Activated T-cell treated with anti-CD3 and anti-CD28 coated beads, Interleukin-2, amount 50 U/mL, for 4 hours (primary cell): ENCODE data around the gene GALNT1. TPM values are rescaled to one million over a fixed set of nuclear protein-coding genes. Genes with fewer than 3 reads are reported as not detected.
A peak's percentile ranks its signal among the peaks of the same experiment; 100 is the strongest.
"Not testable (repeated sequence)": the region's sequence is repeated elsewhere in the genome, so short reads cannot be mapped to it uniquely, and the experiment has no call there.

Source experiments
- ATAC-seq, 2 donors: fragments of 200-7000 bp; cut with Tn5 transposase; one replicate each; pipeline ENCODE4 v1.10.0; 2021
- DNase-seq: peaks from one replicate; pipeline ENCODE4 v3.0.0-alpha.2; 2020
- H3K27me3 Mint-ChIP-seq: one replicate; pipeline ENCODE4 v1.8.0; 2021; ENCODE audit warnings: low read depth, mixed read lengths
- H3K36me3 Mint-ChIP-seq: one replicate; pipeline ENCODE4 v1.8.0; 2022; ENCODE audit warnings: mixed read lengths; ENCODE audit not compliant: insufficient read depth
- H3K4me1 Mint-ChIP-seq: one replicate; pipeline ENCODE4 v1.8.0; 2021; ENCODE audit warnings: low read depth, mixed read lengths
- H3K4me3 Mint-ChIP-seq: one replicate; pipeline ENCODE4 v1.8.0; 2021; ENCODE audit warnings: mild to moderate bottlenecking, moderate library complexity, mixed read lengths
- H3K9me3 Mint-ChIP-seq: one replicate; pipeline ENCODE4 v1.8.0; 2021; ENCODE audit warnings: mixed read lengths
- total RNA-seq, 3 donors: library from RNA; stranded (reverse); gene quantifications; one replicate each; pipeline ENCODE4 v1.2.1, GENCODE V29; 2021

GALNT1 gene
- total RNA-seq, 3 donors from 2014 or later, result 39.5 to 47.0 (median 43.9) TPM

DNA sequence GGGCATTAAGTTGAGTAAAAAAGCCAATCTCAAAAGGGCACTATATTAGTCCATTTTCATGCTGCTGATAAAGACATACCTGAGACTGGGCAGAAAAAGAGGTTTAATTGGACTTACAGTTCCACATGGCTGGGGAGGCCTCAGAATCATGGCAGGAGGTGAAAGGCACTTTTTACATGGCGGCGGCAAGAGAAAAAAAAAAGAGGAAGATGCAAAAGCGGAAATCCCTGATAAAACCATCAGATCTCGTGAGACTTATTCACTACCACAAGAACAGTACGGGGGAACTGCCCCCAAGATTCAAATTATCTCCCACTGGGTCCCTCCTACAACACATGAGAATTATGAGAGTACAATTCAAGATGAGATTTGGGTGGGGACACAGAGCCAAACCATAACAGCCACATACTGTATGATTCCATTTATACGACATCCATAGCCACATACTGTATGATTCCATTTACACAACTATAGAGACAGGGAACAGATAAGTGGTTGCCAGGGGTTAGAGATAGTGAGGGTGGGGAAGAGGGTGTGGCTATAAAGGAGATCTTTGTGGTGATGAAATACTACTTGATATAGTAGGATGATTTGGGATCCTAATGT lies 5.2 kb upstream of the GALNT1 start:
- H3K36me3 Mint-ChIP-seq, H3K9me3 Mint-ChIP-seq, ATAC-seq, DNase-seq, H3K27me3 Mint-ChIP-seq, H3K4me3 Mint-ChIP-seq: not testable (repeated sequence)
- H3K4me1 Mint-ChIP-seq, result peaks cover 23% of the 10 kb centered on the region

- no peak overlapping the region for H3K4me3 Mint-ChIP-seq
- ATAC-seq (peak; percentile 48 to 58), DNase-seq (no peak)
- peaks cover 3% of the 10 kb centered on the region for H3K36me3 Mint-ChIP-seq
- H3K4me1 Mint-ChIP-seq, result peaks cover 23% of the 10 kb centered on the region
- H3K27me3 Mint-ChIP-seq, result peaks cover 3% of the 10 kb centered on the region
- no peaks in the 10 kb centered on the region for H3K9me3 Mint-ChIP-seq
Observed at GRCh38 chr18:35577045-35577848, 4.3 kb upstream of the GALNT1 start.

- Mint-ChIP-seq H3K36me3 (peaks cover 3% of the 10 kb centered on the region), H3K4me1 (peaks cover 28% of the 10 kb centered on the region), H3K9me3 (no peaks in the 10 kb centered on the region), H3K4me3 (no peak overlapping the region), H3K27me3 (peaks cover 3% of the 10 kb centered on the region)
- DNase-seq, result no peak
- no peak for ATAC-seq
Observed at GRCh38 chr18:35578481-35578880, 3.1 kb upstream of the GALNT1 start.

- H3K4me1 Mint-ChIP-seq, result peaks cover 29% of the 10 kb centered on the region
- ATAC-seq (no peak), DNase-seq (no peak)
- no peak overlapping the region for H3K4me3 Mint-ChIP-seq
- no peaks in the 10 kb centered on the region for H3K9me3 Mint-ChIP-seq
- peaks cover 3% of the 10 kb centered on the region for H3K36me3 Mint-ChIP-seq
- peaks cover 3% of the 10 kb centered on the region for H3K27me3 Mint-ChIP-seq
Observed at GRCh38 chr18:35578936-35579335, 2.6 kb upstream of the GALNT1 start.

DNA sequence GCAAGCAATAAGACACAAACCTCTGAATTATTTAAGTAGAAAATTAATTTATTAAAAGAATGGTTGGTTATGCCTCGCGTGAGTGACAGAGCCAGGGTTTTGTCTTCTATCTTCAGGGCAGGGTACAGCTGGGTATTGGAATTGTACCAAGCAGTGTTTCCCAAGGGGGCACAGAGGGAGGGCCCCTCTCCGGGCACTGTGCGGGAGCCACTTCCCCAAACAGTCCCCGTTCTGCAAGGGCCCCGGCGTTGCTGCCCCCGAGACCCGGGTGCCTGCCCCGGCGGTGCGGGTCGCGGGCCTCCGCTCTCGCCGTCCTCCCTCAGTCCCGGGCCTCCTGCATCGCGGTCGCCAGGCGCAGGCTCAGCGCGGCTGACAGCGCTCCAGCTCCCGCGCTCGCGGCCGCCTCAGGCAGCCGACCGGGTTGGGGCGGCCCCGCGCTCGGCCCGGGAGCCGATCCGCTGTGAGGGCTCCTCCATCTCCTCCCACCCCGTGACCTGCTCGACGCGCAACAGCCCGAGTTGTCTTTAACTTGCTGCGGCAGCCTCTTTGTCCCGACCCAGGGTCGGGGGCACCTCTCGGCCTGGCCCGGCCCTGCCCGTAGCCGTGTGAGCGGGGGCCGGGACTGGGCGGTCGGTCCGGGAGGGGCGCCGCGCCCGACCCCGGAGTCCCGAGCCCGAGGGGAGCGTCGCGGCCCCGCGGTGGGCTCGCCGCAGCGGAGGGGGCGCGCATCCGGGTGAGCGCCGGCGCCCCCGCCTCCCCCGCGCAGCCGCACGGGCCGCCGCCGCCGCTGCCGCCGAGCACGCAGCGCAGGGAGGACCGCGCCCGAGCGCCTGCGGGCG lies 620 bp upstream of the GALNT1 start:
- Mint-ChIP-seq H3K27me3 (no peaks in the 10 kb centered on the region), H3K36me3 (peaks cover 5% of the 10 kb centered on the region), H3K9me3 (peaks cover 6% of the 10 kb centered on the region), H3K4me1 (peaks cover 38% of the 10 kb centered on the region), H3K4me3 (peak overlapping the region; percentile 77)
- DNase-seq (peak; percentile 43), ATAC-seq (peak; percentile 73 to 80)

DNA sequence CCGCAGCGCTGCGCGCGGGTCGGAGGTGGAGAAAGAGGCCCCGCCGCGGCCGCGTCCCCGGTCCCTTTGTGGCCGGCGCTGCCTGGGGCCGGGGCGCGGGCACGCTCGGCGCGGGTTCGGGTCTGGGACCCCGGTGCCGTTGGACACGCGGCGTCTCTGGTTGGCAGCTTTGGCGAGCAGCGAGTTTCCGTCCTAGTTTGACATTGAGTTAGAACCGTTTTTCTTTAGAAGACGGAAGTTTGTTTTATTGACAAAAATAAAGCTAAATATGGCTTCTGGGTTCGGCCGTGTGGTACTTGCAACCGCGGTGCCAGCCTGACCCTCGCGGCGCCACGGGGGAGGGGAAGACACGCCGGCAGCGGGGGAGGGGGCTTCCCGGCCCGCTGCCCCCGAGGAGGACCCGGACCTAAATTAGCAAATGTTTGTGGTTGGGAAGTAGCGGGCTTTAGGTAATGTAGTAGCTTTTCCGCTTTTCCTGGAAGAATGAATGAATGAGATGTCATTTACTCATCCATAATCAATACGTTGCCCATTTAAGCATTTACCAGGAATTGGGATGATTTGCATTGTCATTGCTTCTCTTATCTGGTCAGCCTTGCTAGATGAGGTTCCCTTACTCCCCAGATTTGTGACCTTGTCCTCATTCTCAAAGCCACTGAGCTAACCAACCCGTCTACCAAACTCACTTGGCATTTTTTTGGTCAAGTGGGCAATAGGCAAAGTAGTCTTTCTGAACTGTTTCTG lies 530 bp downstream of the GALNT1 start:
- H3K4me1 Mint-ChIP-seq, result peaks cover 37% of the 10 kb centered on the region
- H3K4me3 Mint-ChIP-seq, result peak overlapping the region; percentile 81
- peaks cover 2% of the 10 kb centered on the region for H3K36me3 Mint-ChIP-seq
- DNase-seq (no peak), ATAC-seq (no peak)
- peaks cover 6% of the 10 kb centered on the region for H3K9me3 Mint-ChIP-seq
- no peaks in the 10 kb centered on the region for H3K27me3 Mint-ChIP-seq

GRCh38 chr18:35582899-35583558 lies 1.5 kb downstream of the GALNT1 start:
- Mint-ChIP-seq H3K4me1 (peaks cover 34% of the 10 kb centered on the region), H3K27me3 (no peaks in the 10 kb centered on the region), H3K36me3 (peaks cover 5% of the 10 kb centered on the region), H3K9me3 (peaks cover 10% of the 10 kb centered on the region), H3K4me3 (peak overlapping the region; percentile 81)
- ATAC-seq (no peak), DNase-seq (no peak)

DNA sequence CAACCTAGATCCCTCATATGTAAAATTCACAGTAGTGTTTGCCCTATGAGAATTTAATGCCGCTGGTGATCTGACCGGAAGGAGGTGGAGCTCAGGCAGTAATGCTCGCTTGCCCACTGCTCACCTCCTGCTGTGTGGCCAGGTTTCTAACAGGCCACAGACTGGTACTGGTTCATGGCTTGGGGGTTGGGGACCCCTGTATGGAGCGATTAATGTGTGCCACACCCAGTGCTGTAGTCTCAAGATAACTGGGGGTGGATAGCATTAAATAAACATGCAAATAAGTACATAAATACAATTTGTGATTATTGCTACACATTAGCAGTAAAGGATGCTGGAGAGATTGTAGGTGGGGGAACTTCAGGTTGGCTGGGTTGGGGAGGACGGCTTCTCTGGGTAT lies 3.2 kb downstream of the GALNT1 start:
- Mint-ChIP-seq H3K9me3 (peaks cover 17% of the 10 kb centered on the region), H3K27me3 (no peaks in the 10 kb centered on the region), H3K4me1 (peaks cover 47% of the 10 kb centered on the region), H3K36me3 (peaks cover 5% of the 10 kb centered on the region), H3K4me3 (no peak overlapping the region)
- ATAC-seq, result no peak
- no peak for DNase-seq

GRCh38 chr18:35585608-35586007 lies 4.1 kb downstream of the GALNT1 start:
- no peak for DNase-seq
- Mint-ChIP-seq H3K4me3 (no peak overlapping the region), H3K4me1 (peaks cover 49% of the 10 kb centered on the region), H3K9me3 (peaks cover 17% of the 10 kb centered on the region), H3K36me3 (peaks cover 5% of the 10 kb centered on the region), H3K27me3 (no peaks in the 10 kb centered on the region)
- ATAC-seq, result no peak

GRCh38 chr18:35588122-35588521 lies 6.6 kb downstream of the GALNT1 start:
- ATAC-seq (no peak), DNase-seq (no peak)
- Mint-ChIP-seq H3K27me3 (no peaks in the 10 kb centered on the region), H3K9me3 (peaks cover 17% of the 10 kb centered on the region), H3K36me3 (peaks cover 5% of the 10 kb centered on the region), H3K4me1 (peaks cover 41% of the 10 kb centered on the region), H3K4me3 (no peak overlapping the region)

GRCh38 chr18:35588995-35589394 lies 7.5 kb downstream of the GALNT1 start:
- ATAC-seq, result peak; percentile 51 to 80
- DNase-seq, result peak; percentile 26
- Mint-ChIP-seq H3K9me3 (peaks cover 17% of the 10 kb centered on the region), H3K4me1 (peaks cover 34% of the 10 kb centered on the region), H3K4me3 (no peak overlapping the region), H3K36me3 (peaks cover 5% of the 10 kb centered on the region), H3K27me3 (no peaks in the 10 kb centered on the region)

DNA sequence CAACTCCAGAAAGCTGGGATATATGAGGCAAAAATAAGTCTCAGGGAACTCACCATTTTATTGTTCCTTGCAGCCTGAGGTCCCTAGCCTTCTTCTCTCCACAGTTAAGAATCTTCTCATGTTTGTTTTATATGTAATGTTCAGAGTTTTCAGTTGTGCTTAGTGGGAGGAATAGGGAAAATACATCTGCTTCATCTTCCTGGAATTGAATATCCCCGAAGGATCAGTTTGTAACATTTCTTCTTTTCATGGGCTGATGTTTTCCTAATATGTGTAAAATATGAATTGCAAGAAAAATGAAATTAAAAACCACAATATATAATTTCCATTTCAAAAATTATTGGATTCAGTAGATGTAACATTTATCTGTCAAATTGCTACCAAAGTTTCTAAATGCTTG lies 8.0 kb downstream of the GALNT1 start:
- H3K9me3 Mint-ChIP-seq, result peaks cover 17% of the 10 kb centered on the region
- no peak for DNase-seq
- no peak for ATAC-seq
- H3K36me3 Mint-ChIP-seq, result peaks cover 5% of the 10 kb centered on the region
- no peak overlapping the region for H3K4me3 Mint-ChIP-seq
- peaks cover 35% of the 10 kb centered on the region for H3K4me1 Mint-ChIP-seq
- no peaks in the 10 kb centered on the region for H3K27me3 Mint-ChIP-seq

GRCh38 chr18:35590935-35591334 lies 9.4 kb downstream of the GALNT1 start:
- DNase-seq, result no peak
- H3K4me1 Mint-ChIP-seq, result peaks cover 34% of the 10 kb centered on the region
- peaks cover 3% of the 10 kb centered on the region for H3K36me3 Mint-ChIP-seq

More at GRCh38 chr18:35590935-35591334, 9.4 kb downstream of the GALNT1 start:
- H3K27me3 Mint-ChIP-seq, result no peaks in the 10 kb centered on the region
- no peak overlapping the region for H3K4me3 Mint-ChIP-seq
- H3K9me3 Mint-ChIP-seq, result peaks cover 11% of the 10 kb centered on the region
- no peak for ATAC-seq
